AG04450 (cell line): ENCODE measurements around the gene GALK1. TPM values are rescaled to one million over a fixed set of nuclear protein-coding genes. Genes with fewer than 3 reads are reported as not detected.
"Not testable (repeated sequence)": the region's sequence is repeated elsewhere in the genome, so short reads cannot be mapped to it uniquely, and the experiment has no call there.

Source experiments
- CTCF ChIA-PET: fragments of 300-600, 350-600 bp; formaldehyde crosslinking; extraction: SDS; loops from one replicate; lab custom pipeline; 2022; ENCODE audit warnings: antibody characterized with exemption, inconsistent platforms; lab: Charles Lee
- POLR2A ChIA-PET: fragments of 350-600 bp; formaldehyde crosslinking; extraction: SDS; loops from one replicate; lab custom pipeline; 2021; ENCODE audit warnings: antibody characterized with exemption, inconsistent platforms; lab: Yijun Ruan, JAX
- DNase-seq: peaks from one replicate; pipeline ENCODE4 v3.0.0-alpha.2; 2011; ENCODE audit warnings: low read depth, low spot score
- H3K27ac ChIP-seq: one replicate; pipeline ENCODE4 v1.5.1; 2012; ENCODE audit warnings: low read depth, low read length, control low read depth
- H3K27me3 ChIP-seq: one replicate; pipeline ENCODE4 v1.6.0; 2012; ENCODE audit warnings: low read length; ENCODE audit not compliant: control insufficient read depth, insufficient read depth
- H3K4me3 ChIP-seq: 2 replicates; pipeline ENCODE4 v1.5.1; 2011; ENCODE audit warnings: mild to moderate bottlenecking, low read depth, low read length, control low read depth
- H3K9me3 ChIP-seq: 2 replicates; pipeline ENCODE4 v1.5.1; 2012; ENCODE audit warnings: low read length; ENCODE audit not compliant: control insufficient read depth, insufficient read depth
- polyA plus RNA-seq: library from polyadenylated mRNA; depleted of rRNA; stranded (reverse); fragments of >200 nt; gene quantifications from 2 replicates; pipeline ENCODE4 v1.2.3, GENCODE V29; 2011
- TF ChIP-seq, protein P1 (sequence below): IDR thresholded peaks from 2 replicates; pipeline ENCODE4 v1.5.1; 2011; ENCODE audit warnings: low read depth, low read length, control low read depth, inconsistent platforms

GALK1 gene
- polyA plus RNA-seq, 1 experiment = 12.4 TPM

DNA sequence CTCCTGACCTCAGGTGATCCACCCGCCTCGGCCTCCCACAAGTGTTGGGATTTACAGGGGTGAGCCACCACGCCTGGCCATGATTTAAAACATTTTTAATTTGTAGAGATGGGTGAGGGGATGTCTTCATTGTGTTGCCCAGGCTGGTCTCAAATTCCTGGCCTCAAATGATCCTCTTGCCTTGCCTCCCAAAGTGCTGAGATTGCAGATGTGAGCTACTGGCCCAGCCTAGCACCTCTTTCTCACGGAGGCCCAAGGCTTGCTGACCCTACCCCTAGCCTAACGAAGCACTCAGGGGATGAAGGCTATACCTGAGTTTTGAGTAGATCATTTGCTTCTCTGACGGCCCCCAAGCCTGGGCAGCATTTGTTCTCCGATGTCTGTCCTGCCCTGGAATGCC is 46.2 kb upstream of the GALK1 start:
- Histone ChIP-seq H3K27ac (no peak overlapping the region), H3K9me3 (no peaks in the 10 kb centered on the region; the same call in 1 of the 2 replicates), H3K27me3 (no peaks in the 10 kb centered on the region), H3K4me3 (no peak overlapping the region)
- POLR2A ChIA-PET = no interaction called here
- CTCF ChIA-PET = no interaction called here
- no peak for DNase-seq
- TF ChIP-seq, protein P1, sequence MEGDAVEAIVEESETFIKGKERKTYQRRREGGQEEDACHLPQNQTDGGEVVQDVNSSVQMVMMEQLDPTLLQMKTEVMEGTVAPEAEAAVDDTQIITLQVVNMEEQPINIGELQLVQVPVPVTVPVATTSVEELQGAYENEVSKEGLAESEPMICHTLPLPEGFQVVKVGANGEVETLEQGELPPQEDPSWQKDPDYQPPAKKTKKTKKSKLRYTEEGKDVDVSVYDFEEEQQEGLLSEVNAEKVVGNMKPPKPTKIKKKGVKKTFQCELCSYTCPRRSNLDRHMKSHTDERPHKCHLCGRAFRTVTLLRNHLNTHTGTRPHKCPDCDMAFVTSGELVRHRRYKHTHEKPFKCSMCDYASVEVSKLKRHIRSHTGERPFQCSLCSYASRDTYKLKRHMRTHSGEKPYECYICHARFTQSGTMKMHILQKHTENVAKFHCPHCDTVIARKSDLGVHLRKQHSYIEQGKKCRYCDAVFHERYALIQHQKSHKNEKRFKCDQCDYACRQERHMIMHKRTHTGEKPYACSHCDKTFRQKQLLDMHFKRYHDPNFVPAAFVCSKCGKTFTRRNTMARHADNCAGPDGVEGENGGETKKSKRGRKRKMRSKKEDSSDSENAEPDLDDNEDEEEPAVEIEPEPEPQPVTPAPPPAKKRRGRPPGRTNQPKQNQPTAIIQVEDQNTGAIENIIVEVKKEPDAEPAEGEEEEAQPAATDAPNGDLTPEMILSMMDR = no peak

DNA sequence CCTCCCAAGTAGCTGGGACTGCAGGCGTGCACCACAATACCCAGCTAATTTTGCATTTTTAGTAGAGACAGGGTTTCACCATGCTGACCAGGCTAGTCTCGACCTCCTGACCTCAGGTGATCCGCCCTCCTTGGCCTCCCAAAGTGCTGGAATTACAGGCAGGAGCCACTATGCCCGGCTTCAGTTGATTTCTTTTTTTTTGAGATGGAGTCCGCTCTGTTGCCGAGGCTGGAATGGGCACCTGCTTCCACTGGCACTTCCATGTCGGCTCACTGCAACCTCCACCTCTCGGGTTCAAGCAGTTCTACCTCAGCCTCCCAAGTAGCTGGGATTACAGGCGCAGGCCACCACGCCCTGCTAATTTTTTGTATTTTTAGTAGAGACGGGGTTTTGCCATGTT is 45.8 kb upstream of the GALK1 start:
- CTCF ChIA-PET, POLR2A ChIA-PET, H3K27ac ChIP-seq, DNase-seq, H3K27me3 ChIP-seq, H3K4me3 ChIP-seq, H3K9me3 ChIP-seq: not testable (repeated sequence)

DNA sequence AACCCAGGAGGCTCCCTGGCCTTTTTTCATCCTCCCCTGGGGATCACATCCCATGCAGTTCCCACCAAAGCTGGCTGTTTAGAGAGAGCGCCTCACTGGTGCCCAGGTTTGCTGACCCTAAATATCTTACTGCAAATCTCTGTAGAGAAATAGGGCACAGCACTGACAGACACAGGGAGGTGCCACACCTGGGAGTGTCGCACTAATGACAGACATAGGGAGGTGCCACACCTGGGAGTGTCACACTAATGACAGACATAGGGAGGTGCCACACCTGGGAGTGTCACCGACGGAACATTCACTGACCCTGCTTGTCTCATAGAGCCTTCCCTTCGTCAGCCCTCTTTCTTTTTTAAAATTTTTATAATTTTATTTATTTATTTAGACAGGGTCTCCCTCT is 45.2 kb upstream of the GALK1 start:
- Histone ChIP-seq H3K4me3 (no peak overlapping the region), H3K27me3 (no peaks in the 10 kb centered on the region), H3K9me3 (no peaks in the 10 kb centered on the region; the same call in 1 of the 2 replicates), H3K27ac (no peak overlapping the region)
- ChIA-PET CTCF (no interaction called here), POLR2A (no interaction called here)
- TF ChIP-seq, protein P1 = no peak
- DNase-seq = no peak

DNA sequence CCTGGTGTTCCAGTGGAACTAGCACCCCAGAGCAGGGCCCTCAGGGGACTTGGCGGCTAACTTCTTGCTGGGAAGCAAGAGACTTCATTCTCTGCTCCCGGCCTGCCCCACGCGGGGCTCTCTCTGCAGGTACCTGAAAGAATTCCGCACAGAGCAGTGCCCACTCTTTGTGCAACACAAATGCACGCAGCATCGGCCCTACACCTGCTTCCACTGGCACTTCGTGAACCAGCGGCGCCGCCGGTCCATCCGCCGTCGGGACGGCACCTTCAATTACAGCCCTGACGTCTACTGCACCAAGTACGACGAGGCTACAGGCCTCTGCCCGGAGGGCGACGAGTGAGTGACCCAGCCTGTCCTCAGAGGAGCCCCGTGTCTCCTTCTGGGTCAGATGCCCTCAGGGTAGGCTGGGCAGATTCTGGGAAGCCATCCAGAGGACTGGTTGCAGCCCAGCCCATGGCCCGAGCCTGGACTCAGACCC is 44.7 kb upstream of the GALK1 start:
- Histone ChIP-seq H3K27me3 (no peaks in the 10 kb centered on the region), H3K4me3 (no peak overlapping the region), H3K9me3 (no peaks in the 10 kb centered on the region; the same call in 1 of the 2 replicates), H3K27ac (no peak overlapping the region)
- POLR2A ChIA-PET = no interaction called here
- TF ChIP-seq, protein P1 = no peak
- DNase-seq = no peak
- CTCF ChIA-PET = no interaction called here

DNA sequence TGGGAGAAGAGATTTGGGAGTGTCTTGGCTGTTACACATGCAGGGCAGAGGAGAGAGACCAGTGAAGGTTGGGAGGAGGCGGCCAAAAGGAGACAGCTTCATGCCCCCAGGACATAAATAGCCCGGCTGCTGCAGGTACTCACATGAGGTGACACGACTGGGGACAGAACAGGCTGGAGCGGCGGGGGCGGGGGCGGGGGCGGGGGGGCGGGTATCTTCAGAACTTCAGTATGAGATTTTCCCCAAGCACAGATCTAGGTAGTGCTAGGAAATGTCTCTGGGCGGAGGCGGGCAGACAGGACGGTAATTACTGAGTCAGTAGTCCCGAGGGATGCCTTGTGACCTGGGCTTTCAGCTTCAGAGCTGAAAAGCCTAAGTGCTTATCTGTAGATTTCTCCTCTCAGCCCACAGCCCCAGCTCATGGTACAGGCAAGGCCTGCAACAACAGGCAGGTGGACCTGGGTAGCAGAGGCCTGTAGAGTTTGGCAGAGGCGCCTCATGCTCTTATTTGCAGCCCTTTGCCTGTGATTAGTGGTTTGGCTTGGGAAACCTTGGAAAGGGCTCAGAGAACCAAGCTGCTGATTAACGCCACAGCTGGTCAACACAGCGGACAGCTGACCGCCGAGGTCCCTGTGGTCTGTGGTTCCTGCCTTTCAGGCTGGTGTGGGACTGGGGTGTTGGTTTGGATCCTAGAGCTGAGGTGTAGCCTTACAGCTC is 44.1 kb upstream of the GALK1 start:
- ChIA-PET CTCF (interaction anchor here (1.2 kb wide), 1 partner anchor 21 kb away, joined by 3 read pairs; no protein-coding TSS in a partner anchor), POLR2A (no interaction called here)
- H3K27ac ChIP-seq = no peak overlapping the region
- DNase-seq = no peak
- no peaks in the 10 kb centered on the region for H3K27me3 ChIP-seq
- no peaks in the 10 kb centered on the region; the same call in 1 of the 2 replicates for H3K9me3 ChIP-seq
- TF ChIP-seq, protein P1 = no peak
- H3K4me3 ChIP-seq = no peak overlapping the region
